Occipital lobe (tissue), 2 donors: ENCODE results near the gene AP4E1. TPM values are rescaled to one million over a fixed set of nuclear protein-coding genes. Genes with fewer than 3 reads are reported as not detected.
"Not testable (repeated sequence)": the region's sequence is repeated elsewhere in the genome, so short reads cannot be mapped to it uniquely, and the experiment has no call there.

Experiments
- DNase-seq: peaks from one replicate; lab custom pipeline; 2025; lab: John Stamatoyannopoulos, UW
- total RNA-seq: library from RNA; depleted of rRNA; stranded (reverse); fragments of >200 nt; gene quantifications from one replicate; pipeline ENCODE4 v1.2.3, GENCODE V29; 2014

AP4E1 gene
- total RNA-seq, 1 donor from 2014 or later = 14.0 TPM

DNA sequence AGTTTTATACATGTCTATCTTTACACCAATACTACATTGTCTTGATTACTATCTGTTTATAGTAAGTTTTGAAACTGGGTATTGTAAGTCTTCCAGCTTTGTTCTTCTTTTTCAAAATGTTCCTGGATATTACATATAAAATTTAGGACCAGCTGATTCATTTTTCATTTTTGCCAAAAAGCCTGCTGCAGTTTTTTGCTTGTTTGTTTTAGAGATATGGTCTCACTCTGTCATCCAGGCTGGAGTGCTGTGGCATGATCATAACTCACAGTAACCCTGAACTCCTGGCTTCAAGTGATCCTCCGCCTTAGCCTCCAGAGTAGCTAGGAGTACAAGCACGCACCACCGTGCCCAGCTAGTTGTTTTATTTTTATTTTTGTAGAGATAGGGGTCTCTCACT is 20.4 kb upstream of the AP4E1 start:
- DNase-seq = no peak

DNA sequence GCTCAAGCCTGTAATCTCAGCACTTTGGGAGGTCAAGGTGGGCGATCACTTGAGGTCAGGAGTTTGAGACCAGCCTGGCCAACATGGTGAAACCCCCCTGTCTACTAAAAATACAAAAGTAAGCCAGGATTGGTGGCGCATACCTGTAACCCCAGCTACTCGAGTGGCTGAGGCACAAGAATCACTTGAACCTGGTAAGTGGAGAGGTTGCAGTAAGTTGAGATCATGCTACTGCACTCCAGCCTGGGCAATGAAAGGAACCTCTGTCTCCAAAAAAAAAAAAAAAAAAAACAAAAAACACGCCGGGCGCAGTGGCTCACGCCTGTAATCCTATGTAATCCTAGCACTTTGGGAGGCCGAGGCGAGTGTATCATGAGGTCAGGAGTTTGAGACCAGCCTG is 18.9 kb upstream of the AP4E1 start:
- DNase-seq = no peak

DNA sequence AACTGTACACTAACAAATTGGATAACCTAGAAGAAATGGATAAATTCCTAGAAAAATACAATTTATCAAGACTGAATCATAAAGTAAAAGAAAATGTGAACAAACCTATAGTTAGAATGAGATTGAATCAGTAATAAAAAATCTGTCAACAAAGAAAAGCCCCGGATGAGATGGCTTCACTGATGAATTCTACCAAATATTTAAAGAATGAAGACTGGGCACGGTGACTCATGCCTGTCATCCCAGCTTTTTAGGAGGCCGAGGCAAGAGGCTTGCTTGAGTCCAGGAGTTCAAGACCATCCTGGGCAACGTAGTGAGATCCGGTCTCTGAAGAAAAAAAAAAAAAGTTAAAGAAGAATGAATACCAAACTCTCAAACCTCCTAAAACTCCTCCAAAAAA is 17.7 kb upstream of the AP4E1 start:
- DNase-seq = no peak

DNA sequence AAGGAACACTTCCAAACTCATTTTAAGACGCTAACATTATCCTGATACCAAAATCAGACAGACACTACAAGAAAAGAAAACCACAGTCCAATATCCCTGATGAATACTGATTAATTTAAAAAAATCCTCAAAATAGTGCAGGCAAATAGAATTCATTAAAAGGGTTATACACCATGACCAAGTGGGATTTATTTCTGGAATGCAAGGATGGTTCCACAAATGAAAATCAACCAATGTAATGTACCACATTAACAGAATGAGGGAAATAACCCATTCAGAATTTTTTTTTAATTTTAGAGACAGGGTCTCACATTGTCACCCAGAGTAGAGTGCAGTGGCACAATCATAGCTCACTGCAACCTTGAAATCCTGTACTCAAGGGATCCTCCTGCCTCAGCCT is 17.3 kb upstream of the AP4E1 start:
- DNase-seq = no peak

DNA sequence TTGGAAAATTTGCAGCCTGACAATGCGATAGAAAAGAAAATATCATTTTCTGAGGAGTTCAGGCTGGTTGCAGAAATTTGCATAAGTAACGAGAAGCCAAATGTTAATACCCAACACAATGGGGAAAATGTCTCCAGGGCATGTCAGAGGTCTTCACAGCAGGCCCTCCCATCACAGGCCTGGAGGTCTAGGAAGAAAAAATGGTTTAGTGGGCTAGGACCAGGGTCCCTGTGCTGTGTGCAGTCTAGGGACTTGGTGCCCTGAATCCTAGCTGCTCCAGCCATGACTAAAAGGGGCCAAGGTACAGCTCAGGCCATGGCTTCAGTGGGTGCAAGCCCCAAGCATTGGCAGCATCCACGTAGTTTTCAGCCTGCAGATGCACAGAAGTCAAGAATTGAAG is 14.5 kb upstream of the AP4E1 start:
- DNase-seq = no peak

DNA sequence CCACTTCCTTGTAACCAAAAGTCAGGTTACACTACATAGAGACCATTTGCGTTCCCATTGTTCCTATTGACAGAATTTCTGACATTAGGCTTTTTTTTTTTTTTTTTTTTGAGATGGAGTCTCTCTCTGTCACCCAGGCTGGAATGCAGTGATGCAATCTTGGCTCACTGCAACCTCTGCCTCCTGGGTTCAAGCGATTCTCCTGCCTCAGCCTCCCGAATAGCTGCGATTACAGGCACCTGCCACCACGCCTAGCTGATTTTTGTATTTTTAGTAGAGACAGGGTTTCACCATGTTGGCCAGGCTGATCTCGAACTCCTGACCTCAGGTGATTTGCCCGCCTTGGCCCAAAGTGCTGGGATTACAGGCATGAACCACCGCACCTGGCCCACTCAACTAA is 7.1 kb upstream of the AP4E1 start:
- DNase-seq = not testable (repeated sequence)

DNA sequence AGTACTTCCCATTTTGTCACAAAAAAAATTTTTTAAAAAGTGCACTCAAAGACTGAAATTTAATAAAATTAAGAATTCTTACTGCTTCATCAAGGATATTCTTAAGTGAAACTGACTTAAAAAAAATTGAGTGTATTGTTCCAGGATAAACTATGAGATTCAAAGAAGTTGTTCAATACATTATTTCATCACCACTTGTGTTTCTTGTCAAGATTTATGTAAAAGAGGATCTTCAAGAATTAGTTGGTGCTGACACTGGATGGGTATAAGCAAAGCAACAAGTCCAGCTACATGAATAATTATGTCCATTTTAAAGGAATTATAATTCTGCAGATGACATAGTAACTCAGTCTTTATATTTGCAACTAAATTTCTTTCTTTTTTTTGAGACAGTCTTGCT is 4.3 kb upstream of the AP4E1 start:
- DNase-seq = no peak

DNA sequence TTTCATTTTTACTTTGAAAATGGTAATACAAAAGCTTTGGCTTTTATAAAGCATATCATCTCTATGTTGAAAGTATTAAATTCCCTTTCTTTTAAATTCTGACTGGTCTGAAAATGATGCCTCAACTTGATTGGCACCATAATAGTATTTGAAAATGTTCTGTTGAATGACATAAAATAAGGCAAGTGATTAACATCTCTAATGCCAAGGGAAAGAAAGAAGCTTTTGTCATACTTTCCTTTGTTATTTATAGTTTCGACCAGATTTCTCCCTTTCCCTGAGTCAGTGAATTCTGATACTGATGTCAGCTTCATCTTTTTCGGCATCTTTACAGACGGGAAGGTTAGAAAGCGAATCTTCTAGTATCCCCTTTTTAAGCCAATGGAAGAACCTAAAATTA is 3.4 kb upstream of the AP4E1 start:
- DNase-seq = no peak

DNA sequence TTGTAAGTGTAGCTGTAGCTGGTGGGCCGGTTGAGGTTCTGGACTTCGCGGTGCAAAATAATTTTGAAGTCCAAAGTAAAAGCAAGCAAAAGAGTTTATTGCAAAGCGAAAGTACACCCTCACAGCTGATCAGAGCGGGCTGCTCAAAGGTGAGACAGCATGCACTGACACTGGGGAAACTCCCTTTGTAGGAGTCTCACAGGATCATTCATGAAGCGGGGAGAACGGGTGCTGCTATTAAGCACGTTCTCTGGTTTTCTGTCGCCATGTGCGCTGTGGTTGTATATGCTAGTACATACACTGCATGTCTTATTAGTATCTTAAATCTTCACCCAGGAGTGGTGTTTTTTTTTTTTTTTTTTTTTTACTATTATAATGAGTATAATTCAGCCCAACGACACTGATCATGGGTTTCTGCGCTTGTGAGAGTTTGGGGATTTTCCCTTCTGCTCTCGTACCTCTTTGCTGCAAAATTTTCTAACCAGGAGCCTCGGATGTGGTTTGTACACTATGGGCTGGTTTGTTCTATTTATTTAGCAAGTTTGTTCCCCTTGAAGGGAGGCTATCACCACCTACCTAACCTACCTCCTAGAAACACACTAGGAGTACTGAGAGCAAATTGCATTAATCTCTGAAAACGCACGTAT is 1.4 kb upstream of the AP4E1 start:
- DNase-seq = no peak

DNA sequence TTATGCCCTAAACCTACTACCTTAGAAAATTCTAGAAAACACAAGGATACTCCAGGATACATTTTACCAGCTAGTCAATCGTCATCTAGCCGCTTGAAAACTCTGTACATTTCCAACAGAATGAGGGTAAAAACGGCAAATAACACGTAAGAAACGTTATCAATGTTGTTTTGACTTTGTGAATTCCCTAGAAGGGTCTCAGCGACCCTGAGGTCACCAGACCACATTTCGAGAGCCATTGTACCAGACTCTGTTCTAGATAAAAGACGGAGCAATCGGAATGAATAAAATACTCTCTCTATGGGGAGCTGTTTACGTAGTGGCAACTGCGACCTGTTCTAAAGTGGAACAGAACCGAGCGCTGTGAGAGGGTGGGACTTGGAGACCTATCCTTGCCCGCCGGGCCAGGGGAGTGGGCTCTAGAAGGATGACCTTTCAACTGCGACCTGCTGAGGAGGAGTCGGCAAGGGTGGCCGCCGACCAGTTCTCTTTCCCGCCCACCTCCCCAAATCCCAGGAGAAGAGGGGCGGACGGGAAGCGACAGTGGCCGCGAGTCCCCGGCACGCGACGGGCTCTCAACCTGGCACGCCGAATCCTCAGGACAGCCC is 778 bp upstream of the AP4E1 start:
- no peak for DNase-seq

DNA sequence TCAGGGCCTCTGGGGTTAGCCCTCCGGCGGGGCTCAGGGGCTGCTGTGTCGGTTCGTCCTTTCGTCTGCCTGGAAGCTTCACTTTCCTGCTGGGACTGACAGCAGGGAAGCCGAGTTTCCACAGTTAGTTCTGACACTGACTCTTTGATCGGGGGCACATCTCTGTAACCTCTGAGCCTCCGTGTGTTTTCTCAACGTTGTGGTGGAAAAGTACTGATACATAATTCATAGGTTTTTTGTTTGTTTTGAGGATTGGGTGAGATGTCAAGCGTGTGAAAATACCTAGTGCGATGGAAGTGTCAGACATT is 481 bp downstream of the AP4E1 start:
- no peak for DNase-seq

DNA sequence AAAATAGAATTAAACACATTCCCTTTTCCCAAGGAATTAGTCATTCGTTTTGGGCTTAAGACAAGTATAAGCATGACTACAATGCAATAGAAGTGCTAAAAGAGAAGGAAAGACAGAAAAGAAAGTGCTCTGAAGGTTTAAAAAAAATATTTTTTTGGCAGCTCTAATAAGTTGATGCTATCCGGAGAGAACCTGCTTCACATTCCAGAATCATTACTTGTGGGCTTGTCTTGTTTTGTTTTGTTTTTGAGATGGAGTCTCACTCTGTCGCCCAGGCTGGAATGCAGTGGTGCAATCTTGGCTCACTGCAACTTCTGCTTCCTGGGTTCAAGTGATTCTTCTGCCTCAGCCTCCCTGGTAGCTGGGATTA is 1.9 kb downstream of the AP4E1 start:
- not testable (repeated sequence) for DNase-seq

DNA sequence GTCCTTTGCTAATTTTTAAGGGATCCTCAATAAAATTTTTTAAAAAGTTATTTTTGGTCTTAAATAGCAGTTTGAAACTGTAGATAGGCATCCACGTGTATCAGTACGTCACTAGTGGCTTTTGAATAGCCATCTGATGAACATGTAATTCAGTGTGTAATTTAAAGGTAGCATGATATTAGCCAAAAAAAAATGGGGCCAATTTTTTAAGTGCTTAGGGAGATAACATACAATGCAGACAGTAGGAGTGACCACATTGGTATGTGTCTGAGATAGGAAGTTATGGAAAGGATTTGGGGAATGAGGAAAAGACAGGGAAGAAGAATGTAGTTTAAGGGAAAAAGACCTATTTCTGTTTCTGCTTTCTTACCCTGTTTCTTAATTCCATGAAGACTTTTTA is 2.5 kb downstream of the AP4E1 start:
- DNase-seq = no peak

DNA sequence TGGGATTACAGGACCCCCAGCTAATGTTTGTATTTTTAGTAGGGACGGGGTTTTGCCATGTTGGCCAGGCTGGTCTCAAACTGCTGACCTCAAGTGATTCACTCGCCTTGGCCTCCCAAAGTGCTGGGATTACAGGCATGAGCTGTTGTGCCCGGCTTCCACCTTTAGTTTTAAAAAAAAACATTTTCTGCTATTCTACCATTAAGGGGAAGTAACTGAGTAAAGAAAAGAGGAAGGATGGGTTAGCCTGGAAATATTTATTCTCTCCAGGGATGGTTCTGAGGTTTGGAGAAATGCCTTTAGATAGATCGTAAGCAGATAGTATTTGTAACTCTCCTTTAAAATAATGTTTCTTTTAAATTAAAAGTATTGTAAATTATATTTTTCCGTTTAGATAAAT is 3.1 kb downstream of the AP4E1 start:
- DNase-seq = no peak

DNA sequence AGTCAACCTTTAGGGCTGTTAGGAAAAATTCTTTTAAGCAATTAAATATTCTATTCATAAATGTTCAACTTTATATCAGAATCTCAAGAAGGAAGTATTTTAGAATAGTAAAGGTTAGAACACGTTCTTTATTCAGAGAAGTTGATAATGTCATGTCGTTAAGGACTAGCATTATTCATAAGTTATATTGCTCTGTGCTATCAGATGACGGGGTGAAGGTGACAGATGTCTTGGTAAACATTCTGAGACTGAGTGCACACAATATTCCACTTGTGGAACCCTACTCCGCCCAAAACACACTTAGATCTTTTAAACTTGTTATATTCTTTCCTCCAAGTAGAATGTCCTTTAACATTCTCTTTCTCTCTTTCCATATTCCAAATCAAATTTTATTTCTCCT is 7.9 kb downstream of the AP4E1 start:
- DNase-seq = no peak

DNA sequence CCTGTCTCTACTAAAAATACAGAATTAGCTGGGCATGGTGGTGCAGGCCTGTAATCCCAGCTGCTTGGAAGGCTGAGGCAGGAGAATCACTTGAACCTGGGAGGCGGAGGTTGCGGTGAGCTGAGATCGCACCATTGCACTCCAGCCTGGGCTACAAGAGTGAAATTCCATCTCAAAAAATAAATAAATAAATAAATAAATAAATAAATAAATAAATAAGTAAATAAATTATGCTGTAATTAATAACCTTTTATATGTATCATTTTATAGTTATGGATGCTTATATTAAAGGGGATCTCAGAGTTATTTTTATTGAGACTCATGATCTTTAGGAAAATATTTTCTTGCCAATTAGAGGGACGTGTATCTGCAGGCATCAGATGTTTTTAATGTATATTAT is 10.9 kb downstream of the AP4E1 start:
- DNase-seq = not testable (repeated sequence)

DNA sequence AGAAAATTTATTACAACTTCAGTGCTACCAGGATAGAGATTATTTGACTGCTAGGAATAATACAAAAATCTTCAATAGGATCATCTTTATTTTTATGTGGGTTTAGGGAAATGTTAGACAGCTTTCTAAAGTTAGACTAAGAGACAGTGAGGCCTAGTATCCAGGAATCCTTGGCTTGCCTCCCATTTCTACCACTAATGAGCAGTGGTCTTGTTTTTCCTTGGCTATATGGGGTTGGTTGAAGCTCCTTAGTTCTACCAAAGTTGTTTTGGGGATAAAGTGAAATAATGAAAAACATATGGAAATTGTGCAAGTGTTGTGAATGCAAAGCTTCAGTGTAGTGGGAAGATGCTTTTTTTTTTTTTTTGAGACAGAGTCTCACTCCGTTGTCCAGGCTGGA is 16.8 kb downstream of the AP4E1 start:
- DNase-seq = no peak

DNA sequence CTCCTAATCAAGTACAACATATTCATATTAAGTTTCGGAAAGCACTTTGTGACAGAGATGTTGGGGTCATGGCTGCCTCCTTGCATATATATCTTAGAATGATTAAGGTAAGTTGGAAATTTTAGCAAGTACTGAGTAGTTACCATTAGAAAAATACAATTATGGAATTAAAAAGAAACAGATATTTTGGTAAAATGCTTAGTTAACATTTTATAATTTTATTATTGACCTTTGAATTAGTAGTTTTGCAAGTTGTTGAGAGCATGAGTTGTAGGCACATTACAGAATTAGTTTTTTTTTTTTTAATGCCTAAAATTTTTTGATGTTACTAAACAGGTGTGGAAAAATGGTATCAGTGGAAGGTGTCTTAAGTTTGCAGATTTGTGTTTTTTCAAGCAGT is 20.6 kb downstream of the AP4E1 start:
- DNase-seq = no peak

DNA sequence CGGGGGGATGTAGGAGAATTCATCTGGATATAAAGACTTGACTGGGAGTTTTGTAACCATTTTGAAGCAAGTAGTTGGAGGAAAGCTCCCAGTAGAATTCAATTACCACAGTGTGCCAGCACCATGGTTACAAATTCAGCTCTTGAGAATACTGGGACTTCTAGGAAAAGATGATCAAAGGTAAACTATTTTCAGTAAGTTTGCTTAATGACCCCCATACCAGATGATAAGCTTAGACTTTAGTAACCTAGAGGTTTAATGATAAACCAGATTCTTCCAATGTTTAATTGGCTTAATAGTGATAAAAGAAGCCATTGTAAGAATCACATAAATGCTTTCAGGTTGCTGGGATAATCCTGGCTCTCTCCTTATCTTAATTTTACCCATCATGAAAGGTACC is 22.3 kb downstream of the AP4E1 start:
- no peak for DNase-seq

DNA sequence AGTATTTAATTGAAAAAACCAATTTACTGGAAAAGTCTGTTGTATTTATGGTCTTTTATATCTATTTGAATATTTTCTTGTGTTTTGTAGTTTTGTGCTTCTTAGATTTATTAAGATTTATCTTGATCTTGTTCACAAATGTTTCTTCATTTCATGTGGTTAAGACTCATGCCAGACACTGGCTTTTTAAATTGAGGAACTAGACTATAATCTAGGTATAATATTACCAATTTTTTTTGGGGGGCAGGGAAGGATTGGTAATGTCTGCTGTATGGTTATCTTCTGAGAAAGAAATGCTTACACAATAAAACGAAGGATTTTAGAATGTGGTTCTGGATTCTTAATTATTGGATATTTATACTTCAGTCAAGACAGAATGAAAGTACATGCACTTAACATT is 24.9 kb downstream of the AP4E1 start:
- DNase-seq = no peak

DNA sequence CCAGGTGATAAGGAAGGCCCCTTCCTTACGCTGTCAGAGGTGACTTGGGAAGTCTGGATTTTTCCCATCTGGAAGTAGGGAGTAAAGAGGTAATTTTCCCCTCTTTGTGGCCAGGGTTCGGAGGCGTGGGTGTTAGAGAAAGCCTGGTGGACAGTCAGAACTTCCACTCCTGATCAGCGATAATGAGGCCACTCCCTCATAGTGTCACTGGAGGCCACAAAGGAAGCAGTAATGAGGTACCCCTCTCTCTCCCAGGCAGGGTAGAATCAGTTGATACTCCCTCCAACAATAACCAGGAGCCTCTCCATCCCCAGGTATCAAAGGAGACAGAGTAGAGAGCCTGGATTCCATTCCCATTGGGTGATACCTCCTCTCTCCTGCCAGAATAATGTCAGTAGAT is 30.0 kb downstream of the AP4E1 start:
- DNase-seq = no peak

DNA sequence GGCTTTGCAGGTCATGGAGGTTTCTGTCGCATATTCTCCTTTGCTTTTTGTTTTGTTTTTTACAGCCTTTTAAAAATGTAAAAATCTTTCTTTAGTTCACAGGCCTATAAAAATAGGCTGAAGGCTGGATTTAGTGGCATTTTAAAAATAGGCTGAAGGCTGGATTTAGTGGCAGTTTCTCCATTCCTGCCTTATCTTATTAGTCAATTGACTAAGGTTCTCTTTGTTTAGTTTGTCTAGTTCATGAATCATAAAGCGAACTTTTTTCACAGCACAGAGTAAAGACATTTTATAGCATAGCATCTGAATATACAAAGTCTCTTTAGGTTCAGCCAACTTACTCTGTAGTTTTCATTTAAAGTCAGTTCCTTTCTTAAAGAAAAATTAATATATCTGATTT is 31.4 kb downstream of the AP4E1 start:
- no peak for DNase-seq

DNA sequence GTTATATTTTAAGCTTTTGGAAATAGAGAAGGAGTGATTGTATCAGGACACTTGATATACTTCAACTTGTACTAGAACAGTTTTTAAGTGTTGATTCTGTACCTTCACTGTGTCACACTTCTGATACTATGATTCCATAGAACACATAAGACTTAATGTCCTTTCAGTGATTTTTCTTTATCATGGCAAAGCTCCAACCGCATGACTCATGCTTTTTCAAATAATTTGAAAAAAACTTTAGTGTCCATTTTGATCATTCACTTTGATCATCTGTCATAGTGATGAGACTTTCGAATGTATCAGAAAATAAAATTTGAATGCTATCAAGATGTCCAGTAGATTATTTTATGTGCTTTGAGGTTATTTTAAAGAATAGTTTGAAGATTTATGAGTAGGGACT is 32.0 kb downstream of the AP4E1 start:
- DNase-seq = no peak

DNA sequence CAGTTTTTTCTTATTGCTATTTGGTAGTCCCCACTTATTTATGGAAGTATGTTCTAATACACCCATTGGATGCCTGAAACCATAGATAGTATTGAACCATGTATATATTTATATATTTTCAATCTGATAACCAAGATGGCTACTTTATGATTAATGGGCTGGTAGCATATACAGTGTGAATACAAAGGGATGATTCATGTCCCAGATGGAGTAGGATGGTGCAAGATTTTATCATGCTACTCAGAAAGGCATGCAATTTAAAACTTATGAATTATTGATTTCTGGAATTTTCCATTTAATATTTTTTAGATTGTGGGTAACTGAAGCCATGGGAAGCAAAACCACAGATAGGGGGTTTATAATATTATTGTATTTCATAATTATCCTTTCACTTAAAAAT is 35.2 kb downstream of the AP4E1 start:
- no peak for DNase-seq
